ENCODE results near the gene CDCA7L.

Gene CDCA7L, protein sequence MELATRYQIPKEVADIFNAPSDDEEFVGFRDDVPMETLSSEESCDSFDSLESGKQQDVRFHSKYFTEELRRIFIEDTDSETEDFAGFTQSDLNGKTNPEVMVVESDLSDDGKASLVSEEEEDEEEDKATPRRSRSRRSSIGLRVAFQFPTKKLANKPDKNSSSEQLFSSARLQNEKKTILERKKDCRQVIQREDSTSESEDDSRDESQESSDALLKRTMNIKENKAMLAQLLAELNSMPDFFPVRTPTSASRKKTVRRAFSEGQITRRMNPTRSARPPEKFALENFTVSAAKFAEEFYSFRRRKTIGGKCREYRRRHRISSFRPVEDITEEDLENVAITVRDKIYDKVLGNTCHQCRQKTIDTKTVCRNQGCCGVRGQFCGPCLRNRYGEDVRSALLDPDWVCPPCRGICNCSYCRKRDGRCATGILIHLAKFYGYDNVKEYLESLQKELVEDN

DNA sequence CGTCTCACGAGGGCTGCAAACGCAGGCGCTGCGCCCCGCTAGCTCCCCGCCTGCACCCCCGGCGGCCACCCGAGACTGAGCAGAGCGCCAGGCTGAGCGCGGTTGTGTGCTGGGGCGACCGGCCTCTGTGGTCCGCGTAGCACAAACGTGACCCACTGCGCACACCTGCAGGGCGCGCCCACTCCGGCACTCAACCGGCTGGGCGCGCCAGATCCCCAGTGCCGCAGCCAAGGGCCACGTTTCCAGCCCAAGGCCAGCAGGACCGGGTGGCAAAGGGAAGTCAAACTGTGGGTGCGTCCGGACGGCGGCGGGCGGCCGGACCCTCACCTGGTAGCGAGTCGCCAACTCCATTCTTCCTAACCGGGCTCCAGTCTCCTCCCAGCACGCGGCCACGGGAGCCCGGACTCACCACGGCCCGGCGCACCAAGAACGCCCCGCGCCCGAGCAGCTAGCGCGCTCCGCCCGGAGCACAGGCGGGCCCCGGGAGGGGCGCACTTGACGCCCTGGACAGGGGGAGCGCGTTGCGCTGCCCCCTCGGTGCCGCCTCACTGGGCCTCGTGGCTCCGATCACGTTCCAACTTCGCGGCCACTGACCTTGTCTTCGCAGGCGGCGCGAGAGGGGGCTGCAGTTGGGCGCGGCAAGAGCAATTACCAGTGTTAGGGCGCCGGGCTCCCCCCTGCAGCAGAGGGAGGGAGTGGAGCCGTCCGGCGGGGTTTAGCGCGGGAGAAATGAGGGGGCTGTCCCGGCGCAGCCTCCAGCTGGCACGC, at the start of gene CDCA7L:
CDCA7L (minus strand) TSS at position 446 of the 768 bp plus-strand sequence; CDS start at position 351, 95 bp downstream.
- no peak for DNase-seq (ENCODE audit: low read depth)

DNA sequence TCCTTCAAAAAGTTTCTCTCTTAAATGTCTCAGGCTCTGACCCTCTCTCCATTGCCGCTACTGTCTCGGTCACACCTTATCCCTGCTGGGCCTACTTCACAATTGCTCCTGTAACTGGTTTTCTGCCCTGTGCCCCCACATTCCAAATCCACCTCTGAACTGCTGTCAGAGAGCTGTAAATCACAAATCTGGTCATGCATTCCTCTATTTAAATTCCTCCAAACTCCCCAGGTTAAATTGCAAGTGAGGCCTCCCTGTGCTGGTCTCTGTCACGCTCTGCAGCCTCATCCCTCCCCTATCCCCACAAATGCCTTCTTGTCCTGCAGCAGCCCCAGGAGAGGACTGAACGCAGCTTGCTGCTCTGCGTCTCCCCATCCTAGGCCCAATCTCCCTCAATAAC, 40.4 kb upstream of the CDCA7L start:
- DNase-seq (ENCODE audit: low read depth) = no peak

DNA sequence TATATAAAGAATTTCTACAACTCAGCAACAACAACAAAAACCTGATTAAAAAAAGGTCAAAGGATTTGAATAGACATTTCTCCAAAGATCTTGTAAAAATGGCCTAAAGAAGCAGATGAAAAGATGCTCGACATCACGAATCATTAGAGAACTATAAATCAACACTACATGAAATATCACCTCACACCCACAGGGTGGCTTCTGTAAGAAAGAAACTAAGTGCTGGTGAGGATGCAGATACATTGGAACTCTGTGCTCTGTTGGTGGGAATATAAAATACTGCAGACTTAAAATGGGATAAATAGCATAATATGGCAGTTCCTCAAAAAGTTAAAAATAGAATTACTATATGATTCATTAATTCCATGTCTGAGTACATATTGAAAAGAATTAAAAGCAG, 38.3 kb upstream of the CDCA7L start:
- no peak for DNase-seq (ENCODE audit: low read depth)

DNA sequence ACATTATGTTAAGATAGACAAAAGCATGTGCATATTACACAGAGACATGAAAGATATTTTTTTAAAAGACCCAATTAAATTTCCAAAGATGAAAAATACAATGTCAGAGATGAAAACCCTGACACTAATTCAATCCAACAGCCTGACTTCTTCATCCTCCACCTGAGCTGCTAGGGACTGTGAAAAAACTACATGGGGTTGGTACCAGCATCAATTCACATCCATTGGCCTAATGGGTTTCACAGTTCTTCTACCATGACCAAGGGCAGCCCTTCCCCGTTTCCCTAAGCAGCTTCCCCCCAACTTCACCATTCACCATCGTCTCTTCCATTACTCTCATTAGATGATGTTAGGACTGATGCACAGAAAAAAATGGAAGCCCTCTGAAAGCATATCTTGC, 37.4 kb upstream of the CDCA7L start:
- no peak for DNase-seq (ENCODE audit: low read depth)

DNA sequence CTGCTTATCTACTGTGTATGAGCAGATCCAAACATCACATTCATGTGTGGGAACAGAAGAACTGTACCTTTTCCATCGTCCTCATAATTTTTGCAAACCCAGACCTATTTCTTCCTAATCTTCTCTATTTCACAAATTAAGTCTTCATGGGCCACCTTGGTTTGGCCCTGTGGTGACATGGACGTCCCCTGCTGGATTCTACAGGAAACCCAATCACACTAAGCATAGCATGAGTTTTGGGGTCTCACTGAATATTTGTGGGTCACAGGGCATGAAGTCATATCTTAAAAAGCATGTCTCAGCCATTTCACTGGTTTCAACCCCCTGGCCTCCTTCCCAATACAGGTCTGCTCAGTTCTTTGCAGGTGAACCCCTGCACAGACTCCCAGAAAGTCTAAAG, 35.8 kb upstream of the CDCA7L start:
- no peak for DNase-seq (ENCODE audit: low read depth)

DNA sequence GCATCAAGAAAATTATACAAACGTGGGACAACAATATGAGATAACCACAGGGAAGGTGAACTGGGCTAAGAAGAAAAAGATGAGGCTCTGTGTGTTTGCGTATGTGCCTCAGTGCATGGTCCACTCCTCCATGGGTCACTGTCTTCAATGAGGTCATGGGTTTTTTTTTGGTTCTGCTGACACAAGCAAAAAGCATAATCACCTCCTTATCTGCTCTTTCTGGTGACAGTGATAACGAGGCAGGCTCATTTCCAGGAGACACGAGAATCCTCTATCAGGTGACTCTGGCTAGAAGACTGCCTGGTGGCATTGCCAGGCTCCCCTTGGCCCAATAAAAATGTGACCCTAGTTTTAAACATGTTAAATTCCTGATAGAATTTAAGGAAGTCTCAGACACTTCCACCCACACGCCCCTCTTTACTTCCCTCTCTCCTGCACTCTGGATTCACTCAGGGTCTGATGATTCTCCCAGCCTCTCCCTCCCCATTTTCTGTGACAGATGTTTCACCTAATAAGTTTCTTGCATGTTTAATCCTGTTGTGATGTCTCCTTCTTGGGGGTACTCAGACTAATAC, 35.3 kb upstream of the CDCA7L start:
- DNase-seq (ENCODE audit: low read depth) = no peak

DNA sequence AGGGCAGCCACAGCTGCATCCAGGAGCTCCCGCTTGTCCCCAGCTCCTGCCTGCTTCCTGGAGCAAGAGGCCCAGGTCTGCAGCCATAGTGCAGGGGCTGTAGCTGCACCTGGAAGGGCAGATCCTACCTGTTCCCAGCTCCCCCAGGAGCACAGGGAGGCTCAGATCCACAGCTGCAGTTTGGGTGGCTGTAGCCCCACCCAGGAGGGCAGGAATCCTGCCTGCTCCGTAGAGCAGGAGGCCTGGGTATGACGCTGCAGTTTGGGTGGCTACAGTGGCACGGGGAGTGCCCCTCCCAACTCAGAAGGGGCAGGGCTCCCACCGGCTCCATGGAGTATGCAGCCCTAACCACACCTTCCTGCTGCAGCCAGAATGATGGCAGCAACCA, 26.7 kb upstream of the CDCA7L start:
- DNase-seq (ENCODE audit: low read depth) = no peak

DNA sequence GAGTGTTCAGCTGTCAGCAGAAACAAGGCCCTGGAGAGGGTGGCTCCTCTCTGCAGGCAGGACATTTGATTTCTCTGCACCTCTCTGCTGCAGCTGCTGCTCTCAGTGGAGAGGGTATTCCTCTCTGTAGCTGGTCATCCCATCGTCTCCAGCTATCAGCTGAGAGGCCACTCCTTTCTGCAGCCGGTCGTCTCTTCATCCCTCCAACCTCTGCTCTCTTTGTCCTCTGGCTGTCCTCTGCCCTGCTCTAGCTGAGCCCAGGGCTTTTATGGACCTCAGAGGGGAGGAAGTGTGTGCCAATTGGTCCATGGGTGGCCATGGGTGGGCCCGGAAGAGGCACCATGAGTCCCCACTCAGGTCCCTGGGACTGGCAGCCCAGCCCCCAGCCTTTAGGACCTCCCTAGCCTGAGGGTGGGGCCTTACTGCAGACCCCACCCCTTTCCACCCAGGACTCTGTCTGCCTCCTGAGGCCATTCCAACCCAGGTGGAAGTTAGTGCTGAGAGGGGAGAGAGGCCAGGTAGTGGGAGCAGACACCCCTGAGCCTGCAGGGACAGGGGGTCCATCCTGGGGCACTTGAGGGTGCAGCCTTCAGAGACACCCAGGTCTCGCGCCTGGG, 26.2 kb upstream of the CDCA7L start:
- no peak for DNase-seq (ENCODE audit: low read depth)

DNA sequence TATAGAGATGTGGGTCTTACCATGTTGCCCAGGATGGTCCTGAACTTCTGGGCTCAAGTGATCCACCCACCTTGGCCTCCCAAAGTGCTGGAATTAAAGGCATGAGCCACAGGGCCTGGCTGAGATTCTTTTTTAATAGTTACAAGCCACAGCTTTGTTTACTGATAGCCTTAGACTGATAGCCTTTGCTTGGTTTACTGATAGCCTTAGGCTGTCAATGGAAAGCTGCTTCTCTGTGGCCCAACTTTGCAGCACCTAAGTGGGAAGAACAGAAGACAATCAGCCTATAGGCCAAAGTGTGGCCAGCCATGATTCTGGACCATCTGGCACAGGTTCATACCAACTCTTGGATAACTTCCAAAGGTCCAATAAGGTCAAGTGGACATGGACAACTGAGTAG, 24.1 kb upstream of the CDCA7L start:
- DNase-seq (ENCODE audit: low read depth) = no peak

DNA sequence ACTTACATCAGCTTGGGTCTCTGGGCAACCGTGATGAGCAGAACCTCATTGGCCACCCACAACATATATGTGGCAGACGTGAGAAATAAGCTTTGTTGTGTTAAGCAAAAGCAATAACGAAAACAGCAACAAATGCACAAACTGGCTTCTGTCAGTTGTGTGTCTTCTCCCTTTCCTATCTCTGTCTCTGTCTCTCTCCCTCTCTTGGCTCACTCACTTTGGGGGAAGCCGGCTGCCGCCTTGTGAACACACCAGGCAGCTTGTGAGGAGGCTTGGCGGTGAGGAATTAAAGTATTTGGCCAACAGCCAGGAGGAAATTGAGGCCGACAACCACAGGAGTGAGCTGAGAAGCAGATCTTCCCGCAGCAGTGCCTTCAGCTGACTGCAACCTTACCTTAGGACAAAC, 21.9 kb upstream of the CDCA7L start:
- DNase-seq (ENCODE audit: low read depth) = no peak

DNA sequence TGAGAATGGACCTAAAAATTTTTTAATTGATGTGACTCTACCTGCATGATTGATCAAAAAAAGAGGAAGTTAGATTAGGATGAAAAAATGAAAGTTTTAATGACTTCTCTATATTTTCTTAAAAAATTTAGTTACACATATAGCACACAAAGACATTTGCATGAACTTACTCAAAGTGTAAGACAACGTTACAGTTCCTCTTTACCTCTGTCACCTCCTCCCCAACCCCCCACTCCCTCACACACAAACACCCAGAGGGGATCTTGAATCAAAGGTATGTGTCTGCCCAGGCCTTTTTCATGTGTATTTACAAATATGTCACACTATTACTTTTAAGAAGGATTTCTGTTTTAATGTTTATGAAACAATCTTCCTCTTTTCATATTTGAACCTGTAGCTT, 20.6 kb upstream of the CDCA7L start:
- no peak for DNase-seq (ENCODE audit: low read depth)

DNA sequence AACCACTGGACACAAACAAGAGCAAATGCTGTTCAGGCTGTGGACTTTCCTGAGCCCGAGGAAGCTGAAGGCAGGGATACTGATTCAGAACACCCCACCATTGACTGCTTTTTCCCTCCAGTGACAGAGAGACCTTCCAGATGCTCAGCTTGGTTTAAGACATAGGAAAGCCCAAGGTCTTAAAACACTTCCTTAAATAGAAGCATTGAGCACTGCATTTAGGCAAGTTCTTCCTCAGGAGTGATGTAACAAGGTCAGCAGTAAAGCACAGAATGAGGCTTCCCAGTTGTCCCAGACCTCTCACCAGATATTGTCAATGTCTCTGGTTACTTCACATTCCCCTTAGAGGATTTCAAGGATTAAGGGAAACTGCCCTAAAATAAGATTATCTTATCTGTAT, 19.6 kb upstream of the CDCA7L start:
- no peak for DNase-seq (ENCODE audit: low read depth)

DNA sequence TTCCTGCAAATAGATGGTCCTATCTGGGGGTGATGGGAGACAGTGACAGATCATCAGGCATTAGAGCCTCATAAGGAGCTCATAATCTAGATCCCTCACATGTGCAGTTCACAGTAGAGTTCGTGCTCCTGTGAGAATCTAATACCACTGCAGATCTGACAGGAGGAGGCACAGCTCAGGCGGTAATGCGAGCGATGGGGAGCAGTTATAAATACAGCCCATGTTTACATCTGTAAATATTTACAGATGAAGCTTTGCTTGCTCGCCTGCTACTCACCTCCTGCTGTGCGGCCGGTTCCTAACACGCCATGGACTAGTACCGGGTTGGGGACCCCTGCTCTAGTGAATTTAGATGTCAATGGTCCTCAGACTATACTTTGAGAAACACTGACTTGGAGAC, 17.0 kb upstream of the CDCA7L start:
- DNase-seq (ENCODE audit: low read depth) = no peak

DNA sequence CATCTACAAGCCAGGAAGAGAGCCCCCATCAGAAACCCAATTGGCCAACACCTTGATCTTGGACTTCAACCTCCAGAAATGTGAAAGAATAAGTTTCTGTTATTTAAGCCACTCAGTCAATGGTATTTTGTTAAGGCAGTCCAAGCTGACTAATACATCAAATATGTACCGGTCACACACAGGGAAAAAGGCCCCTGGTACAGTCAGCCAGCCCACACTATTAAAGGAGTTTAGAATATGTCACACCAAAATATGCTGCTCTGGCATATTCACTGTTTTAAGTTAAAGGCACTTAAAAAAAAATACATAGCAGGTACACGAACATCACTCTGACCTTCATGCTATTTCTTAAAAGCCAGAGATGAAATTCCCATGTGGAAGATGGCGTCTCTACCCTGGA, 15.2 kb upstream of the CDCA7L start:
- DNase-seq (ENCODE audit: low read depth) = no peak

DNA sequence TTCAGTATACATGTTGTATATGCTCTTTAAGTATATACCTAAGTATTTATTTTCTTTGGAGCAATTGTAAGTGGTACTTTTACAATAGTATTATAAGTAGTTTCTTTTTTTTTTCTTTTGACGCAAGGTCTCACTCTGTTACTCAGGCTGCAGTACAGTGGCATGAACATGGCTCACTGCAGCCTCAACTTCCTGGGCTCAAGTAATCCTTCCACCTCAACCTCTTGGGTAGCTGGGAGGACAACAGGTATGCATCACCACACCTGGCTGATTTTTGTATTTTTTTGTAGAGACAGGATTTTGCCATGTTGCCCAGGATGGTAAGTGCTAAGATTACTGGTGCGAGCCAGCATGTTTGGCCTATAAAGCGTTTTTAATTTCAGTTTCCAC, 13.7 kb upstream of the CDCA7L start:
- no peak for DNase-seq (ENCODE audit: low read depth)

DNA sequence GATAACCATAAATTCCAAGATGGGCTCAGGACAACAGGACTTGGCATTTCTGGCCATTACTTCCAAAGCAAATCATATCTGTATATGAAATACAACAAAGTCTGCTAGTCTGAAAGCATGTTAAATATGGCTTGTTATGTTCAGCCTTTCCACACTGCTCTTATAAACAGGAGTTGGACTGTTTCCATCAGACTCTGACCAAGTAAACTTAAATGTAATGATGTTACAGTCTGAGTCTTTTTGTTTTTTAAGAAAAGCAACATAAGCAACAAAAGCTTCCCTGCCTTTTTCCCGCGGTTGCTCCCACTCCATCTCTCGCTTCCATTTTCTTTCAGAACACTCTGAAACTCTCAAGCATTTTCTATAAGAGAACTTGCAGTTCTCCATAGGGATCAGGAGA, 8.1 kb upstream of the CDCA7L start:
- no peak for DNase-seq (ENCODE audit: low read depth)

DNA sequence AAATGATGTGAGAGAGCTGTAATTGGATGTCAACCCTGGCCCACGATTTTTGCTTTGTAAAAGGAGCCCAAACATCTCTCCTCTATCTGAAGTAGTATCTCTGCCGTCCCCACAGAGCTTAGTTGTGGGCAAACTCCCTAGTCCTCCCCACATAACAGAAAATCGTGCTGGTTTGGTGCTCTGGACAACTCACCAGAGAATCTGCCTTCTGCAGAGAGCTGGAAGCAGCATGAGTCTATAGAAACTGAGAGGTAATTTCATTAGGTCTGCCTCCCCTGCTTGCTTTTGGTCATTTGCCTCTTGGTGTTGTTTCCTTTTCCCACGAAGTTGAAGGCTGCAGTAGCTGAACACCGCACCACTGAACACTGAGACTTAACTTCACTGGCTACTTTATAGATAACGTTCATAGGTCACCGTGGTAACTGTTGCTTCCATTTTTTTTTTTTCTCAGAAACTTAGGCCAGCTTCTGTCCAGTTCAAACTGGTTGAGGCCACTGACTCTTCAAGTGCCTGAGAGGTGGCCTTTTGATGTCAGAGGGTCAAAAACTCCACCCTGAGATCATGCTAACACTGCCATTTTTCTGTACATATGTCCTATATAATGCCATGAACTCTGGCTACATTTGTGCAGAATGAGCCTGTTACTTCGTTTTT, 3.3 kb upstream of the CDCA7L start:
- DNase-seq (ENCODE audit: low read depth) = no peak

DNA sequence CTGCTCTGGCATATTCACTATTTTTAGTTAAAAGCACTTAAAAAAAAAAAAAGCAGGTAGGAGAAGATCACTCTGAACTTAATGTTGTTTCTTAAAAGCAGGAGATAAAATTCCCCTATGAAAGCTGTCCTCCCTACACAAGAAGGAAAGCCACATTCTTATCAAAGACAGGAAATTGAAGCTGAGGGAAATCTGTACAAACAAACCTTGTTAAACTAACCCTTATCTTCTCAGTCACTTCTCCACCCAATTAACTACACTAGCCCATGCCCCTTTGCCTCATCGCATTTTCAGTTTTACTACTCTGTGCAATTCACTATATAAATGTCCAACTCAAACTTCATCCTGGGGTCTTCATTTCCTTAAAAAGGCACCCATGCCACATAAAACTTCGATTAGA, 2.7 kb upstream of the CDCA7L start:
- DNase-seq (ENCODE audit: low read depth) = no peak

DNA sequence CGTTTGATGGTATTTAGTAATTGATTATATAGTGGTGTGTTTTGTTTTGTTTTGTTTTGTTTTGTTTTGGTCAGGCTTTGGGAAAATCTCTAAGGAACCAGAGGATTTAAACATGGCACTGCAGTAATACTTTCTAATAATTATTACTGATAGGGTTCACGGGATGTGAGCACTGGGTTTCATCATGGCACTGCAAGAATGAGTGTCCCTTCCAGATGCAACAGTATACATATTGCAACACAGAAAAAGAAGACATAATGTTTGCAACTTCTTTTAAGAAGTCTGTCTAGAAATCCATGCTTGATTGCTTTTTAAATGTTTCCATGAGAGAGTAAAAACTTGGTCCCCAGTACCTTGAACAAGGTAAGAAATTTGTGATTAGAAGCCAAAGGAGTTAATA, 2.2 kb upstream of the CDCA7L start:
- no peak for DNase-seq (ENCODE audit: low read depth)

DNA sequence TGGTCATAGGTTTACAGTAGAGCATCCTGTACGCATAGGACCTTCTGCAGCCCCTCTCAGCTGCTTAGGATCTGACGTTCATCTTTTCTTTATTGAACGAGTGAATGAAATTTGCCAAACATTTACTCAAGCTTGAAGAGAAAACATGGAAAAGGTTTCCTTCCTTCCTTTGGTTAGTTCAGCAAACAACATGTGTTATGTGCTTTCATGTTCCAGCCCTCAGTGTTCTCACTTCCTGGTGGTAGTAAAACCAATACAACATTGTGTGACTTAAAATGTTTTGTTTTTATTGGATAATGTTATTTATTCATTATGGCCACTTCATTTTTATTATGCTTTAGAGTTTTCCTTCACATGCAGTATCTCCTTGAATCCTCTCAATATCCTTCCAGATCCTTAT, 1.4 kb upstream of the CDCA7L start:
- no peak for DNase-seq (ENCODE audit: low read depth)

DNA sequence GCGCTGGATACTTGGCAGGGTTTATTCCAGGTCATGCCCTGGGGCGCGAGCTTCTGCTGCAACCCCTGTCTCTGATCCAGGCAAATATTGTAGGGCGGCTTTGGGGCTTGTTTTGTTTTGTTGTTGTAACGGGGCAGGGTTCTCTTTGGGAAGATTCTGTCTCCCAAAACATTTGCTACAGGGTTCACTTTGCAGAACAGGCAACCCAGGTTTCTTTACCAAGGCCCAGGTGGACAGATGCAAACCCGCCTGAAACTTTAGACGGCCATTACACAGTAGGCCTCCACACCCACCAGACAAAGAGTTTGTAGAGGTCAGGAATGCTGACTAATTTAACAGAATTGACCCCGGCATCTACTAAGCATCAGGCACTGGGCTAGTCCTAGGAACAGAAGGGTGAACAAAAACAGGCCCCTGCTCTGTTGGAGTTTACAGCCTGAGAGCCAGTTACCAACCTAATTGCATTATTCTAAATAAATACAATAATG, 567 bp upstream of the CDCA7L start:
- no peak for DNase-seq (ENCODE audit: low read depth)
